ENCODE data around the gene ASTN2.

GRCh38 chr9:117098331-117098730 lies 316.5 kb downstream of the ASTN2 start:
- TF ChIP-seq CTCF (IDR thresholded peaks at IDR 0.05; ENCODE audit: borderline replicate concordance, extremely low read depth, low read length, poor library complexity, severe bottlenecking): no peak
- TF ChIP-seq EZH2 (IDR thresholded peaks at IDR 0.05; ENCODE audit: borderline replicate concordance, low read depth, low read length, severe bottlenecking): no peak

All from DND-41 (cell line).